Measurements from ENCODE around the gene NSUN5. TPM values are rescaled to one million over a fixed set of nuclear protein-coding genes. Genes with fewer than 3 reads are reported as not detected.
A peak's percentile ranks its signal among the peaks of the same experiment; 100 is the strongest.

Gene NSUN5
- total RNA-seq, 1 experiment from 2014 or later = 62.2 TPM

DNA sequence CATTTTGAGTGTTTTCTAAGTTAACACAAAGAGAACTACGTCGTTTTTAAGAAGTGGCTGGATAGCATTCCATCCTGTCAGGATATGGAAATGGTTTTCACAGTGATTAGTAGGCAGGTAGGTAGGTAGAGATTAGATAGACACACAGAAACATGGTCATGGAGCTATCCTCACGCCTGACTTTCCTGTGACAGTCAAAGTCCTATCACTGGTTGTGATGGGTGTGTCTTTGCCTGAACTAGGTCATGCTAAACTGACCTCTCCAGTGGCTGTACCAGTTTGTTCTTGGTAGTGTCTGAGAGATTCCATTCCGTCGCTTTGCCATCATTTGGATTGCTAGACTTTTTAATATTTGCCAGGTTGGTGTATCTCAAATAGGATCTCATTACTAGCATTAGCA, 47.5 kb upstream of the NSUN5 start (continued):
- TF ChIP-seq, protein P1, sequence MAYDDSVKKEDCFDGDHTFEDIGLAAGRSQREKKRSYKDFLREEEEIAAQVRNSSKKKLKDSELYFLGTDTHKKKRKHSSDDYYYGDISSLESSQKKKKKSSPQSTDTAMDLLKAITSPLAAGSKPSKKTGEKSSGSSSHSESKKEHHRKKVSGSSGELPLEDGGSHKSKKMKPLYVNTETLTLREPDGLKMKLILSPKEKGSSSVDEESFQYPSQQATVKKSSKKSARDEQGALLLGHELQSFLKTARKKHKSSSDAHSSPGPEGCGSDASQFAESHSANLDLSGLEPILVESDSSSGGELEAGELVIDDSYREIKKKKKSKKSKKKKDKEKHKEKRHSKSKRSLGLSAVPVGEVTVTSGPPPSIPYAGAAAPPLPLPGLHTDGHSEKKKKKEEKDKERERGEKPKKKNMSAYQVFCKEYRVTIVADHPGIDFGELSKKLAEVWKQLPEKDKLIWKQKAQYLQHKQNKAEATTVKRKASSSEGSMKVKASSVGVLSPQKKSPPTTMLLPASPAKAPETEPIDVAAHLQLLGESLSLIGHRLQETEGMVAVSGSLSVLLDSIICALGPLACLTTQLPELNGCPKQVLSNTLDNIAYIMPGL (CRISPR knock-in tag; IDR thresholded peaks at IDR 0.05) = no peak
- TF ChIP-seq ZBTB21 (CRISPR knock-in tag; IDR thresholded peaks at IDR 0.05; ENCODE audit: borderline replicate concordance) (no peak), ZNF121 (CRISPR knock-in tag; IDR thresholded peaks at IDR 0.05) (no peak), MLX (CRISPR knock-in tag; IDR thresholded peaks at IDR 0.05) (no peak), NFE2L1 (CRISPR knock-in tag; IDR thresholded peaks at IDR 0.05) (no peak), TEAD4 (CRISPR knock-in tag; IDR thresholded peaks at IDR 0.05) (no peak), GTF2I (CRISPR knock-in tag; conservative IDR thresholded peaks at IDR 0.05) (no peak)
- TF ChIP-seq, protein P2, sequence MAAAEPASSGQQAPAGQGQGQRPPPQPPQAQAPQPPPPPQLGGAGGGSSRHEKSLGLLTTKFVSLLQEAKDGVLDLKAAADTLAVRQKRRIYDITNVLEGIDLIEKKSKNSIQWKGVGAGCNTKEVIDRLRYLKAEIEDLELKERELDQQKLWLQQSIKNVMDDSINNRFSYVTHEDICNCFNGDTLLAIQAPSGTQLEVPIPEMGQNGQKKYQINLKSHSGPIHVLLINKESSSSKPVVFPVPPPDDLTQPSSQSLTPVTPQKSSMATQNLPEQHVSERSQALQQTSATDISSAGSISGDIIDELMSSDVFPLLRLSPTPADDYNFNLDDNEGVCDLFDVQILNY (CRISPR knock-in tag; IDR thresholded peaks at IDR 0.05) = no peak

DNA sequence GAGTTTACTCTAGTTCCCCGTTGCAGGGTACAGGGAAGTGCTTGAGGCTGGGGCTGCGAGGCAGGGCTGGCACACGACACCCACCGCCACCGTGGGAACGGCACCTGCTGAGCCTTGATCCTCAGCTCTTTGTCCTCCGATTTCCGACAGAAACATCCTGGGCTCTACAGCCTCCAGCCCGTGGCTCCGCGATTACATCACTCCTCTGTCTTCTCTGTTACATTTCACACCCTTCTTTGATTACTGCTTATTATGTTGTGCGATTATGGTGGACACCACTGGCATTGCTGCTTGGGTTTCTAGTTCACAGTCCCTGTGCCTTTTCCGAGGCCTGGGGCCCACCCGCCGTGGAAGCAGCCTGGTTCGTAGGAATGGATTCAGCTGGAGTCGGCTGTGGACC, 46.2 kb upstream of the NSUN5 start:
- ChIA-PET POLR2A (no interaction called here), CTCF (interaction anchor here (1.2 to 1.6 kb wide), 2 partner anchors 12 to 31 kb away, joined by 3 to 6 read pairs; no protein-coding TSS in a partner anchor)
- Mint-ChIP-seq H3K27ac (no peak overlapping the region), H3K4me1 (peaks cover 23% of the 10 kb centered on the region), H3K36me3 (peaks cover 11% of the 10 kb centered on the region), H3K9me3 (peaks cover 15% of the 10 kb centered on the region), H3K4me3 (no peak overlapping the region), H3K27me3 (ENCODE audit: low read depth) (no peaks in the 10 kb centered on the region)
- DNase-seq (ENCODE audit: low spot score) (no peak), ATAC-seq (no peak)
- TF ChIP-seq FOXJ3 (CRISPR knock-in tag; IDR thresholded peaks at IDR 0.05; ENCODE audit: borderline replicate concordance) (no peak), FOXP1 (CRISPR knock-in tag; IDR thresholded peaks at IDR 0.05; ENCODE audit: borderline replicate concordance) (0 out of 2 replicates have a peak, but pooled peaks have one; percentile 35)

- peaks cover 15% of the 10 kb centered on the region for H3K9me3 Mint-ChIP-seq
- ChIA-PET POLR2A (no interaction called here), CTCF (interaction anchor here (1.2 to 1.6 kb wide), 2 partner anchors 11 to 30 kb away, joined by 3 to 6 read pairs; no protein-coding TSS in a partner anchor)
- peaks cover 11% of the 10 kb centered on the region for H3K36me3 Mint-ChIP-seq
- no peak for ATAC-seq
- DNase-seq (ENCODE audit: low spot score) = no peak
- H3K4me3 Mint-ChIP-seq = no peak overlapping the region
- TF ChIP-seq ELF4 (CRISPR knock-in tag; IDR thresholded peaks at IDR 0.05; ENCODE audit: low read depth) (no peak), TCF7 (CRISPR knock-in tag; IDR thresholded peaks at IDR 0.05; ENCODE audit: low read depth) (no peak), ETV6 (CRISPR knock-in tag; IDR thresholded peaks at IDR 0.05) (no peak)
- H3K27ac Mint-ChIP-seq = no peak overlapping the region
- no peaks in the 10 kb centered on the region for H3K27me3 Mint-ChIP-seq (ENCODE audit: low read depth)
- peaks cover 23% of the 10 kb centered on the region for H3K4me1 Mint-ChIP-seq
These were observed 45.6 kb upstream of the NSUN5 start for GRCh38 chr7:73354196-73354595.

DNA sequence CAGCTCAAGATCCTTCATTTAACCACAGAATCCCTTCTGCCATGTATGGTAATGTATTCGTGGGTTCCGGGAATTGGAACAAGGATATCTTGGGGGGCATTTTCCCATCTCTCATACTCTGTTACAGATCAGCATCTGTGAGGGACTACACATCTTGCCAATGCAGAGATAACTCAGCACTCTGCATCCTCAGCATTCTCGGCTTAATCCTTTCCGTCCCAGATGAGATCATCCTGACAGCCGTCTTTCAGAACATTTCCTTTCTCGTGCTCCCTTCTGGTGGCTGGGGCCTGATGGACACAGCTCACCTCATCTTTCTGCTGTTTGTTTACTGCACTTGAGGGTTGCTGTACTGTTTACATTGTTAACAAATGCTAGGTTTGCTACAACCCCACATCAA, 44.6 kb upstream of the NSUN5 start:
- H3K4me3 Mint-ChIP-seq = no peak overlapping the region
- H3K36me3 Mint-ChIP-seq = peaks cover 11% of the 10 kb centered on the region
- ChIA-PET POLR2A (no interaction called here), CTCF (interaction anchor here (2.9 kb wide), 1 partner anchor 11 kb away, joined by 15 read pairs; no protein-coding TSS in a partner anchor)
- ATAC-seq (no peak), DNase-seq (ENCODE audit: low spot score) (no peak)
- peaks cover 15% of the 10 kb centered on the region for H3K9me3 Mint-ChIP-seq
- no peak overlapping the region for H3K27ac Mint-ChIP-seq
- H3K4me1 Mint-ChIP-seq = peaks cover 23% of the 10 kb centered on the region
- H3K27me3 Mint-ChIP-seq (ENCODE audit: low read depth) = no peaks in the 10 kb centered on the region
- no peak for TF ChIP-seq SMAD4 (CRISPR knock-in tag; IDR thresholded peaks at IDR 0.05)
- no peak for TF ChIP-seq KAT7 (CRISPR knock-in tag; IDR thresholded peaks at IDR 0.05; ENCODE audit: borderline replicate concordance)
- TF ChIP-seq ZNF219 (CRISPR knock-in tag; IDR thresholded peaks at IDR 0.05; ENCODE audit: borderline replicate concordance) = no peak
- TF ChIP-seq MXD4 (CRISPR knock-in tag; IDR thresholded peaks at IDR 0.05; ENCODE audit: borderline replicate concordance) = no peak
- TF ChIP-seq CBFB (CRISPR knock-in tag; IDR thresholded peaks at IDR 0.05; ENCODE audit: low read depth) = no peak
- TF ChIP-seq ETV6 (CRISPR knock-in tag; IDR thresholded peaks at IDR 0.05) = no peak
- TF ChIP-seq ZNF317 (CRISPR knock-in tag; IDR thresholded peaks at IDR 0.05; ENCODE audit: borderline replicate concordance, low read depth) = no peak
- TF ChIP-seq, protein P3, sequence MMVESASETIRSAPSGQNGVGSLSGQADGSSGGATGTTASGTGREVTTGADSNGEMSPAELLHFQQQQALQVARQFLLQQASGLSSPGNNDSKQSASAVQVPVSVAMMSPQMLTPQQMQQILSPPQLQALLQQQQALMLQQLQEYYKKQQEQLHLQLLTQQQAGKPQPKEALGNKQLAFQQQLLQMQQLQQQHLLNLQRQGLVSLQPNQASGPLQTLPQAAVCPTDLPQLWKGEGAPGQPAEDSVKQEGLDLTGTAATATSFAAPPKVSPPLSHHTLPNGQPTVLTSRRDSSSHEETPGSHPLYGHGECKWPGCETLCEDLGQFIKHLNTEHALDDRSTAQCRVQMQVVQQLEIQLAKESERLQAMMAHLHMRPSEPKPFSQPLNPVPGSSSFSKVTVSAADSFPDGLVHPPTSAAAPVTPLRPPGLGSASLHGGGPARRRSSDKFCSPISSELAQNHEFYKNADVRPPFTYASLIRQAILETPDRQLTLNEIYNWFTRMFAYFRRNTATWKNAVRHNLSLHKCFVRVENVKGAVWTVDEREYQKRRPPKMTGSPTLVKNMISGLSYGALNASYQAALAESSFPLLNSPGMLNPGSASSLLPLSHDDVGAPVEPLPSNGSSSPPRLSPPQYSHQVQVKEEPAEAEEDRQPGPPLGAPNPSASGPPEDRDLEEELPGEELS (CRISPR knock-in tag; IDR thresholded peaks at IDR 0.05) = no peak
- no peak for TF ChIP-seq TEAD1 (CRISPR knock-in tag; IDR thresholded peaks at IDR 0.05)
- no peak for TF ChIP-seq ZNF416 (CRISPR knock-in tag; IDR thresholded peaks at IDR 0.05)
- TF ChIP-seq ELF4 (CRISPR knock-in tag; IDR thresholded peaks at IDR 0.05; ENCODE audit: low read depth) = no peak
- TF ChIP-seq OVOL2 (CRISPR knock-in tag; IDR thresholded peaks at IDR 0.05; ENCODE audit: borderline replicate concordance) = no peak
